GM06990 (cell line): ENCODE measurements around the gene NHERF1.

ENCODE experiments used
- DNase-seq: peaks from one replicate; pipeline ENCODE4 v3.0.0-alpha.2; 2011; ENCODE audit not compliant: insufficient read length; ENCODE audit errors: extremely low read depth
- H3K27me3 ChIP-seq: replicated peaks from 2 replicates; pipeline ENCODE4 v1.6.0; 2011; ENCODE audit warnings: low read length; ENCODE audit not compliant: control insufficient read depth, insufficient read depth
- H3K36me3 ChIP-seq: 2 replicates; pipeline ENCODE4 v1.5.1; 2011; ENCODE audit warnings: low read length; ENCODE audit not compliant: control insufficient read depth, insufficient read depth
- H3K4me3 ChIP-seq: replicated peaks from 2 replicates; pipeline ENCODE4 v1.5.1; 2011; ENCODE audit warnings: low read depth, mild to moderate bottlenecking, control low read depth, low read length
- TF ChIP-seq, protein P1 (sequence below): IDR thresholded peaks from 2 replicates; pipeline ENCODE4 v1.5.1; 2011; ENCODE audit warnings: low read length, control low read depth, mild to moderate bottlenecking, inconsistent platforms; ENCODE audit not compliant: insufficient read depth, poor library complexity, severe bottlenecking

NHERF1 gene

DNA sequence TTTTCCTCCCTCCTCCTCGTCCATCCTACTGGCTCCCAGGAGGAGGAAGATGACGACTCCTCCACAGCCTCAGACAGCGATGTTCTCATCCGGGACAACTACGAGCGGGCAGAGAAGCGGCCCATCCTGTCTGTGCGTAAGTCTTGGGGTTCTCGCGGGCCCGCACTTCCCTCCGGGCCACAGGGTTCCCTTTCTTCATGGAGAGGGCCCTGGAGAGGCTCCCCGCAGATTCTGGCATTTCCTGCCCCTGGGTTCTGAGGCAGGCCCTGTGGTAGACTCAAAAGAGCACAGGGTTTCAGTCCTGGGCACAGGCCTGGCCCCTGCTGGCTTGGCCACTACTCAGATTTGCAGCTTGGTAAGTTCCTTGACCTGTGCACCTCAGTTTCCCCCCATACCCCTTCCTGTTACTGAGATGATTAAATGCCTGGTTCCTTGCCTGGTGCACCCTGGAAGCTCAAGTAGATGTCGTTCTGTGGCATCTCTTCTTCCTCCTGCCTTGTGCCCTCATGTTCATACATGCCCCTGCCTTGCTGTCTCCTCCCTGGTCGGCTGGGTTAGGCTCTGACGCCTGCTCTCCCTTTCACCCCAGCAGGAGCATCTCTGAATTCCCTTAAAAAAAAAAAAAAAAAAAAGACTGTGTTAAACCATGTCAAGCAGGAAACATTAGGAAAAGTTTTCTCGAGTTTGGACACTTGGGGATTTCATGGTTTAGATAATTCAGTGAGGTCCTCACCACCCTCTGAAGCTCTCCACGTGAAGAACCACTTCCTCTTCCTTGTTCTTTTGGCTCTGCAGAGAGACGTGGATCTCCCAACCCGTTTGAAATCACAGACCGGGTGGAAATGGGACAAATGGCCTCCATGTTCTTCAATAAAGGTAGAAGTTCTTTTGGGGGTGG lies 42.0 kb downstream of the NHERF1 start:
- TF ChIP-seq, protein P1, sequence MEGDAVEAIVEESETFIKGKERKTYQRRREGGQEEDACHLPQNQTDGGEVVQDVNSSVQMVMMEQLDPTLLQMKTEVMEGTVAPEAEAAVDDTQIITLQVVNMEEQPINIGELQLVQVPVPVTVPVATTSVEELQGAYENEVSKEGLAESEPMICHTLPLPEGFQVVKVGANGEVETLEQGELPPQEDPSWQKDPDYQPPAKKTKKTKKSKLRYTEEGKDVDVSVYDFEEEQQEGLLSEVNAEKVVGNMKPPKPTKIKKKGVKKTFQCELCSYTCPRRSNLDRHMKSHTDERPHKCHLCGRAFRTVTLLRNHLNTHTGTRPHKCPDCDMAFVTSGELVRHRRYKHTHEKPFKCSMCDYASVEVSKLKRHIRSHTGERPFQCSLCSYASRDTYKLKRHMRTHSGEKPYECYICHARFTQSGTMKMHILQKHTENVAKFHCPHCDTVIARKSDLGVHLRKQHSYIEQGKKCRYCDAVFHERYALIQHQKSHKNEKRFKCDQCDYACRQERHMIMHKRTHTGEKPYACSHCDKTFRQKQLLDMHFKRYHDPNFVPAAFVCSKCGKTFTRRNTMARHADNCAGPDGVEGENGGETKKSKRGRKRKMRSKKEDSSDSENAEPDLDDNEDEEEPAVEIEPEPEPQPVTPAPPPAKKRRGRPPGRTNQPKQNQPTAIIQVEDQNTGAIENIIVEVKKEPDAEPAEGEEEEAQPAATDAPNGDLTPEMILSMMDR = no peak
- no peak for DNase-seq
- H3K36me3 ChIP-seq = peaks cover 13% of the 10 kb centered on the region
- no peak overlapping the region for H3K4me3 ChIP-seq
- H3K27me3 ChIP-seq = no peaks in the 10 kb centered on the region

DNA sequence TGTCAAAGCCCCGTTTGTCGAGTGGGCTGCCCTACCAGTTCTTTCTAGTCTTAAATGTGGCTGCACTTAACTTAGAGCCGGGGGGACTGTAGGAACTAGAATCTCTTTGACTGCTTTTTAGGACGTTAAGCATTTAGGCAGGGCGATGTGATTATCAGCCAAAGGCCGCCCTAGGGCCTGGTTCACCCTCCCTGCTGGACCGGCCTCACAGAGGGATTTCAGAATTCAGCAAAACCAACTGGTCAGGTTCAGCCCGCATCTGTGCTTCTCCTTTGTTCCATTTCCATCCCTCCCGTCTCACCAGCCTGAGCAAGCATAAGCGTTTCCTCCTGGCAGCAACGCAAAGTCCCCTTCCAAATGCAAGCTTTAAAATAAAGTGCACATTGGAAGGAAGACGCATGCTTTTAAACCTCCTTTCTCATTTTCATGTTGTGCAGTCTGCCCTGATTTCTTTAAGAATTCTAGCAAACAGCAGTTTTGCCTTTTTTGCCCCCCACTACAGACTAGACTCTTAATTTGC lies 44.2 kb downstream of the NHERF1 start:
- Histone ChIP-seq H3K4me3 (no peak overlapping the region), H3K27me3 (no peaks in the 10 kb centered on the region), H3K36me3 (peaks cover 15% of the 10 kb centered on the region)
- DNase-seq = no peak
- TF ChIP-seq, protein P1 = no peak

DNA sequence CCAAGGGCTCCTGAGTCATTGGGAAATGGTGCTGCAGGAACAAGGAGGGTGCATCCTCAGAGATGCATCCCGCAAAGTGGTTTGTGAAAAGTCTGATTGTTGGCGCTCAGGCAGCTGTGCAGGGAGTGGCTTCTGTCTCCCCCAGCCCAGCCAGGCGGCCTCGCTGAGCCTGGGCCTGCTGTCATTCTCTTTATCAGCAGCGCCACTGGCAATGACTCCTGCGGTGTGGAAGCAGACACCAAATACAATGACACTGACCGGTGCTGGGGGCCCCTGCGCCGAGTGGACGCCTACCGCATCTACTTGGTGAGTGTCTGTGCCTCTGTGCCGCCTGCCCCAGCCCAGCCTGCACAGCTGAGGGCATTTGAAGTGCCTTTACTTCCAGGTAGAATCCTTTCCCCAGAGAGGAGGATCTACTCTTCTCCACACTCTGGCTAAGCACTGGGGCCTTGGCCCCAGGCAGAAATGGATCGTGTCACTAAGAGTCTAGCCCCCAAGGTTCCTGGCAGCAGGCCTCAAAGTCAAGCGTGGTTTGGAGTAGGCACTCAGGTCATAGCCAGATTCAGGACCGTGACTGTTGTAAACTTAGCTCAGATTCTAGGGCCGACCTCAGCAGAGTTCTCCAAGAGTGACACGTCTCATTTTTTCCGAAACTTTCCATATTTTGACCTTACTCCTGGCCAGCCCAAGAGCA lies 47.0 kb downstream of the NHERF1 start:
- H3K4me3 ChIP-seq = no peak overlapping the region
- TF ChIP-seq, protein P1 = no peak
- DNase-seq = no peak
- peaks cover 26% of the 10 kb centered on the region for H3K36me3 ChIP-seq
- no peaks in the 10 kb centered on the region for H3K27me3 ChIP-seq

DNA sequence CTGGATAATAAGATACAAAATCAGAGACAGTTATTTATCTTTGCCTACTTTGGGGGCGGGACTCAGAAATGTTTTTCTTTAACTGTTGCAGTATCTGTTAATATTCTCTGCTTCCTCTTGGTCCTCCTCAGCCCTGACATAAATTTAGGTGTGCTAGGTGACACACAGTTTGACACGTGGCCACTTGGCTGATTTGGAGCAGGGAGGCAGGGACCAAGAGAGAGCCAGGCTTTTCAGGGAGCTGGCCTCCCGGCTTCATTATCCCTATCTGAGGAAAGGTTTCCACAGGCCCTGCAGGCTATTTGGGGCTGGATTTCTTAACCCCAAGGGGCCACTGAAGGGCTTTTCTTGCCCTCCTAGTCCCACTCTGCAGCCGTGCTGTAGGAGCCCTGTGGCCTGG lies 47.8 kb downstream of the NHERF1 start:
- no peak for DNase-seq
- TF ChIP-seq, protein P1 = no peak
- Histone ChIP-seq H3K27me3 (no peaks in the 10 kb centered on the region), H3K4me3 (no peak overlapping the region), H3K36me3 (peaks cover 24% of the 10 kb centered on the region)

DNA sequence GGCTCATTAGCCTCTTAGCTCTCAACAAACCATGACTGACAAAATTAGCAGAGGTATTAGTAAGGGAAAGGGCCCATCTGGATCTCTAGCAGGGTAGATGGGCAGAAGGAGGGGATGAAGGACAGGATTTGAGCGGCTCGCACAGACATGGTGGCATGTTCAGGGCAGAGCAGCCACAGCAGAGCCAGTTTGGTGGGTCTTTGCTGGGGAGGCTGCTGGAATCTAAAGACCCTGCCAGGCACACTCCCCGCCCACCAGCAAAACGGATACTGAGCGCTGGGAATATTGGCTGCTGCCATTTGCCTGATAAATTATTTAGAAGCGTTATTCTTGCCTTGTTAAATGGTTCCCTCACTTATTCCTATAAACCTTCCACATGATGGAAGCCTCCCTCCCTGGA lies 48.4 kb downstream of the NHERF1 start:
- no peak for DNase-seq
- Histone ChIP-seq H3K27me3 (no peaks in the 10 kb centered on the region), H3K36me3 (peaks cover 27% of the 10 kb centered on the region), H3K4me3 (no peak overlapping the region)
- TF ChIP-seq, protein P1 = no peak
